ENCODE data around the gene BOC. TPM values are rescaled to one million over a fixed set of nuclear protein-coding genes. Genes with fewer than 3 reads are reported as not detected.

The BOC gene
- total and polyA plus RNA-seq, 2 of the 8 experiments (the other 6 are each of a cell fraction or from before 2014, with no cell fraction given): 6.9 to 9.3 TPM

- Histone ChIP-seq H3K36me3 (ENCODE audit: control insufficient read depth in 2 of 4, insufficient read depth in 4 of 4, low read length in 3 of 4) (no peaks in the 10 kb centered on the region), H3K56ac (replicated peaks; ENCODE audit: insufficient read length, low read depth, low read length) (no peak overlapping the region), H2BK120ac (replicated peaks; ENCODE audit: low read depth, low read length) (no peak overlapping the region), H2BK12ac (ENCODE audit: low read depth, low read length) (peak overlapping the region; percentile 35; the same call in 1 of the 2 replicates), H3K79me1 (ENCODE audit: low read depth, low read length) (no peaks in the 10 kb centered on the region), H2AFZ (ENCODE audit: low read length) (no peak overlapping the region), H2AK5ac (ENCODE audit: low read depth, low read length) (no peak overlapping the region), H4K20me1 (replicated peaks in 1 of 2; ENCODE audit: control insufficient read depth in 1 of 2, insufficient read depth in 2 of 2, low read length in 2 of 2) (no peaks in the 10 kb centered on the region), H3K4me1 (replicated peaks in 1 of 4; ENCODE audit: control insufficient read depth in 3 of 4, insufficient read depth in 4 of 4, low read length in 3 of 4) (peaks cover 0 to 7% (median 4%) of the 10 kb centered on the region in 4 experiments; a peak in 6 of 7 replicates), H4K8ac (ENCODE audit: extremely low read depth, insufficient read depth, low read length) (no peak overlapping the region), H3K18ac (ENCODE audit: extremely low read depth, low read length) (no peak overlapping the region), H2BK20ac (ENCODE audit: low read length) (no peak overlapping the region), H3K14ac (ENCODE audit: insufficient read length) (no peak overlapping the region), H3K4ac (replicated peaks; ENCODE audit: insufficient read length, low read depth, low read length) (no peak overlapping the region), H3K23me2 (ENCODE audit: low read depth, low read length) (no peaks in the 10 kb centered on the region), H3K4me3 (ENCODE audit: extremely low read depth in 1 of 4, insufficient read depth in 2 of 4, low read depth in 3 of 4, low read length in 4 of 4) (no peak overlapping the region), H3K9ac (replicated peaks in 1 of 4; ENCODE audit: extremely low read depth in 1 of 4, low read depth in 3 of 4, low read length in 3 of 4) (no peak overlapping the region; a peak in 1 of 7 replicates), H4K91ac (replicated peaks; ENCODE audit: insufficient read length, low read length) (no peak overlapping the region), H4K5ac (ENCODE audit: insufficient read length, low read depth, low read length) (no peak overlapping the region), H3K4me2 (ENCODE audit: insufficient read depth in 1 of 2, low read depth in 2 of 2, low read length in 2 of 2) (no peak overlapping the region), H3K9me3 (ENCODE audit: insufficient read depth in 2 of 2, low read depth in 1 of 2, low read length in 1 of 2) (no peaks in the 10 kb centered on the region), H3K23ac (ENCODE audit: insufficient read length) (no peak overlapping the region), H2BK15ac (ENCODE audit: low read length) (no peak overlapping the region; the same call in 1 of the 2 replicates), H3K27me3 (replicated peaks in 1 of 4; ENCODE audit: control insufficient read depth in 3 of 4, extremely low read depth in 1 of 4, insufficient read depth in 3 of 4, low read length in 3 of 4) (no peaks in the 10 kb centered on the region), H2BK5ac (ENCODE audit: low read depth, low read length) (no peak overlapping the region), H3K27ac (ENCODE audit: low read depth, low read length) (no peak overlapping the region; the same call in 1 of the 2 replicates), H3K79me2 (ENCODE audit: control insufficient read depth in 1 of 2, insufficient read depth in 2 of 2, low read length in 2 of 2) (no peaks in the 10 kb centered on the region)
- CTCF ChIA-PET (ENCODE audit: partially characterized antibody): interaction anchor here (0.6 to 3.2 kb wide), 9 partner anchors 15 to 157 kb away, joined by 3 to 15 read pairs (median 6); no protein-coding TSS in a partner anchor
- WGBS, 2 experiments (ENCODE audit: extremely low coverage in 1 of 2, insufficient coverage in 1 of 2, insufficient read length in 1 of 2, insufficient replicate concordance in 2 of 2, low coverage in 1 of 2, low lambda C conversion rate in 2 of 2, missing lambda C conversion rate in 1 of 2): 84% methylated on average over 6 of the region's 6 CpGs; no CpG with 5 or more reads in 1 of the 2 experiments
- POLR2A ChIA-PET (ENCODE audit: partially characterized antibody): interaction anchor here (1.3 kb wide), 1 partner anchor 14 kb away, joined by 3 read pairs; no protein-coding TSS in a partner anchor
- DNase-seq (ENCODE audit: low read depth in 1 of 2, low spot score in 2 of 2) (no peak), FAIRE-seq (no peak)
- no peak for TF ChIP-seq BRCA1 (IDR thresholded peaks at IDR 0.05; ENCODE audit: low read depth, low read length)
- no peak for TF ChIP-seq JUN (IDR thresholded peaks at IDR 0.05; ENCODE audit: low read depth, low read length)
- TF ChIP-seq RNF2 (IDR thresholded peaks at IDR 0.05; ENCODE audit: borderline replicate concordance, low read depth, low read length, missing control alignments, poor library complexity, severe bottlenecking): no peak
- no peak for TF ChIP-seq ATF2 (IDR thresholded peaks at IDR 0.05; ENCODE audit: low read length)
Measured at GRCh38 chr3:113234688-113235260, 23.4 kb downstream of the BOC start.
